Measurements from ENCODE around the gene MXRA8.

- TF ChIP-seq CTCF (IDR thresholded peaks at IDR 0.05) (no peak), POLR2A (IDR thresholded peaks at IDR 0.05) (no peak)
Observed at GRCh38 chr1:1310109-1310385, 48.3 kb downstream of the MXRA8 start.

Measured in vagina (tissue), 2 donors.